NCI-H2029 treated with DMSO at 0.1 percent for 48 hours (cell line): ENCODE measurements around the gene GREM2.

Experiments used
- DNase-seq: peaks from one replicate; lab custom pipeline; 2025; lab: John Stamatoyannopoulos, UW

The GREM2 gene

GRCh38 chr1:240455228-240455821, 156.6 kb downstream of the GREM2 start:
- no peak for DNase-seq

GRCh38 chr1:240445369-240445768, 166.6 kb downstream of the GREM2 start:
- no peak for DNase-seq

GRCh38 chr1:240441669-240442068, 170.3 kb downstream of the GREM2 start:
- DNase-seq: no peak
